Measurements from ENCODE around the gene TAGLN.
A peak's percentile ranks its signal among the peaks of the same experiment; 100 is the strongest.

TAGLN gene

DNA sequence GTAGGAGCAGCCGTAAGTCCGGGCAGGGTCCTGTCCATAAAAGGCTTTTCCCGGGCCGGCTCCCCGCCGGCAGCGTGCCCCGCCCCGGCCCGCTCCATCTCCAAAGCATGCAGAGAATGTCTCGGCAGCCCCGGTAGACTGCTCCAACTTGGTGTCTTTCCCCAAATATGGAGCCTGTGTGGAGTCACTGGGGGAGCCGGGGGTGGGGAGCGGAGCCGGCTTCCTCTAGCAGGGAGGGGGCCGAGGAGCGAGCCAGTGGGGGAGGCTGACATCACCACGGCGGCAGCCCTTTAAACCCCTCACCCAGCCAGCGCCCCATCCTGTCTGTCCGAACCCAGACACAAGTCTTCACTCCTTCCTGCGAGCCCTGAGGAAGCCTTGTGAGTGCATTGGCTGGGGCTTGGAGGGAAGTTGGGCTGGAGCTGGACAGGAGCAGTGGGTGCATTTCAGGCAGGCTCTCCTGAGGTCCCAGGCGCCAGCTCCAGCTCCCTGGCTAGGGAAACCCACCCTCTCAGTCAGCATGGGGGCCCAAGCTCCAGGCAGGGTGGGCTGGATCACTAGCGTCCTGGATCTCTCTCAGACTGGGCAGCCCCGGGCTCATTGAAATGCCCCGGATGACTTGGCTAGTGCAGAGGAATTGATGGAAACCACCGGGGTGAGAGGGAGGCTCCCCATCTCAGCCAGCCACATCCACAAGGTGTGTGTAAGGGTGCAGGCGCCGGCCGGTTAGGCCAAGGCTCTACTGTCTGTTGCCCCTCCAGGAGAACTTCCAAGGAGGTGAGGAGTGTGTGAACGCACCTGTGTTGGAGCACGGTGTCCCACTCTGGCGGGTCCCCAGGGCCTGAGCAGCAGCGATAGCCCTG is at the start of gene TAGLN:
Gene TAGLN, plus strand, starts transcription at position 318 of the 863 bp plus-strand sequence. CDS start 3,644 bp downstream, outside the sequence.
- DNase-seq: no peak

DNA sequence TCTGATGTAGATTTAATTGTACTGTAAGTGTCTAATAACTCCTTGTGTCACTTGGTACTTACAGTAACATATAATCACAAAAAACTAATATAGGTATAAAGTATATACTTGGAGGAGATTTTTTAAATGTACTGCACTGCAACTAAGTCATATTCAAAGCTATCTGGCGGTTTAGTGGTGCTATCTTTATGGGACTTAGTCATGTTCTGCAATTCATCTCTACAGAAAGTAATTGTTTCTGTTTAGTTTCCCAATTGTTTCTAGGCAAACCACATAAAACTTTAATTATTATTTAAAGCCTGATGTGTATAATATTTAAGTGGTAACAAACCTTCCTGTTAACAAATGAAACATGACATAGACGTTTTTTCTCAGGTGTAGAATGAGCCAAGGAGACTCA is 47.1 kb upstream of the TAGLN start:
- DNase-seq: no peak

- DNase-seq: no peak
These were observed 44.7 kb upstream of the TAGLN start for GRCh38 chr11:117154468-117154867.

DNA sequence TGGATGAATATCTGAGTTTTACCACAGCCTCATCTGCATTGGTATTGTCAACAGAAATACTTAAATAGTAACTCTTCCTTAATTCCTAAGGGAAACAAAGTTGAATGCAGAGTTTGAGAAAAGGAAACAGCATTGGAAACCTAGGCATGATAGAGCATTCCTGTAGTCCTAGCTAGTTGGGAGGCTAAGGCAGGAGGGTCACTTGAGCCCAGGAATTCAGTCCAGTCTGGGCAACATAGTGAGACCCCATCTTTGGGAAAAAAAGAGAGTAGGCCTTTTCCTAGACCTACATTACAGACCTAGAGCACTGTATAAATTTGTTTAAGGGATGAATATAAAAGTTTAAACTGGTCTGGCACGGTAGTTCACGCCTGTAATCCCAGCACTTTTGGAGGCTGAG is 41.7 kb upstream of the TAGLN start:
- no peak for DNase-seq

DNA sequence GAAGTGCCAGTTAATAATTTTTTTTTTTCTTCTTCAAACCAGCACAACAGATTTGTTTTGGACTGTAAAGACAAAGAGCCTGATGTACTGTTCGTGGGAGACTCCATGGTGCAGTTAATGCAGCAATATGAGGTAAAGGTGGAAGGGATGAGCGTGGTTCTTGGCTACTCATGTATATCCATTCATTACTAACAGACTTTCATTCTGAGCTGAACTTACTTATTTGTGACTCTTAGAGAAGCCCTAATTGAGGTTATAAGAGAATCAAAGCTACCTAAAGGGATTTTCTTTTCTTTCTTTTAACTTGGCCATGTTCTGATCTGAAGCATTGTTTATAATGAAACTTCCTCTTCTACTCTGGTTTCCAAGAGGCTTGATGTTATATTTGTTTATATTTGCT is 39.3 kb upstream of the TAGLN start:
- DNase-seq: no peak

DNA sequence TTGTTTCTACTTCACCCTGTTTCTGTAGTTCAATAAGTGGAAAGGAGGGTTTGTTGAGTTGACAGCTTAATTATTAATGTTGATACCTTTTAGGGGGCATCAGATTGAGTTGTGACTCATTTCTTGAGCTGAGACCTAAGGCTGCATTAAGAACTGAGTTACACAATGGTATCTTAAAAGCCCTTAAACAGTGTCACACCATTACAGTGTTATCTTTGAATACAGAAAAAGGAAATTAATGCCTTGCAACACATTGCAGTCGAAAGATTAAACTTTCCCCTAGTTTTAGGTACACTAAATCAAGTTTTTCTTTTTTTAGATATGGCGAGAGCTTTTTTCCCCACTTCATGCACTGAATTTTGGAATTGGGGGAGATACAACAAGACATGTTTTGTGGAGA is 38.3 kb upstream of the TAGLN start:
- no peak for DNase-seq

GRCh38 chr11:117166491-117166890 is 32.7 kb upstream of the TAGLN start:
- no peak for DNase-seq

- no peak for DNase-seq
These were observed 29.4 kb upstream of the TAGLN start for GRCh38 chr11:117169736-117170135.

DNA sequence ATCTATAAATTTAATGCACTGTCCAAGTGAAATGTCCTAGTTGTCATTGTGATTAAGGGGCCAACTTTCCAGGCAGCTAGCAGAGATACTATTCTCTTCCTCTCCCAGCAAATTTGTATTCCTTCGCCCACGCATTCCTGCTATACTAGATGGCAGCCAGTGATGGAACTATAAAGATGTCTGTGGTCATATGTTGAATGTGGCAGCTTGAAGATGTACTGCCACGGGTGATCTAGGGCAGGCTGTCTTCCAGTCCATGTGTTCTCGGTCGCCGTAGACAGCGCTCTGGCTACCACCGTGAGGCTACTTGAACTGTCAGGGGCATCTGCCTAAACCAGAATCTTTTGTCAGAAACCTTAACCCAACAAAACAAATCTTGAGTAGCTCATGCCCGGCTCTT is 29.0 kb upstream of the TAGLN start:
- DNase-seq: no peak

DNA sequence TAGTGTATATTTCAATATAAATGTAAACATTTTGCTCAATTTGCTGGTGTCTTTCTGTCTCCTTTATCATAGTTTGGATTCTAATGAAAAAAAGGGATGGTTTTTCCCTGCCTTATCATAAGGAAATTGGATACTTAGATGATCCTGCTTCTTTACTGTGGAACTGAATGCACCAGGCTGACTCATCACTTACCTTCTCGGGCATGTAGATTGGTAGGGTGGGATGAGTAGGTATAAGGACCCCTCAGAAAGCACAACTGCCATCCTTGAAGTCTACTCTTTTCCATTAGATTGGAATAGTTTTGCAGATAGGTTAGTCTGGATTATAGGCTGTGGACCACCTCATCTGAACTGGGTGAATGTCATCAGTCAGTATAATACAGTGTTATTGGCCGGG is 28.2 kb upstream of the TAGLN start:
- DNase-seq: no peak

DNA sequence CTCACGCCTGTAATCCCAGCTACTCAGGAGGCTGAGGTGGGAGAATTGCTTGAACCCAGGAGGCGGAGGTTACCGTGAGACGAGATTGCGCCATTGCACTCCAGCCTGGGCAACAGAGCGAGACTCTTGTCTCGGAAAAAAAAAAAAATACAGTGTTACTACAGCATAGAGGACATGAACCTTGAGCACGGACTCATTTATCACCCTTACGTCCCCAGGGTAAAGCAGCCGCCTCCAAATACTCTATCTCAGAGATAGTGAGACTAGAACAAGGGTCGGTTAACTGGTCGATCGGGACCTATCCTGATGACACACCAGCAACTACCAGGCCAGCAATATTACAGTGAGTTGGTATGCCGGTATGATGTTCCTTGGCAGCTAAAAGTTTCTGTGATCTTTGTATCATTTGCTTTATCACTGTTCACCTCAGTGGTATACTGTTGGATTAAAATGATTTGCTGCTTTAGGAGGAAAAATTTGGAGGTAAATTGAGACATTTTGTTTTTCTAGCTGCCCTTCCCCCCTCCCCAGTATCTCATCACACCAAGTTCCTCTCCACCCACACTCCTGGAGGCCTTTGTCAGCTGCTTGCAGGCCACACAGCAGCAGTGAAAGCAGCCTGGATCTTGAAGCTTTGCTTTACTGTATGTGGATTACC is 27.6 kb upstream of the TAGLN start:
- DNase-seq: no peak

GRCh38 chr11:117172724-117173421 is 26.3 kb upstream of the TAGLN start:
- no peak for DNase-seq

DNA sequence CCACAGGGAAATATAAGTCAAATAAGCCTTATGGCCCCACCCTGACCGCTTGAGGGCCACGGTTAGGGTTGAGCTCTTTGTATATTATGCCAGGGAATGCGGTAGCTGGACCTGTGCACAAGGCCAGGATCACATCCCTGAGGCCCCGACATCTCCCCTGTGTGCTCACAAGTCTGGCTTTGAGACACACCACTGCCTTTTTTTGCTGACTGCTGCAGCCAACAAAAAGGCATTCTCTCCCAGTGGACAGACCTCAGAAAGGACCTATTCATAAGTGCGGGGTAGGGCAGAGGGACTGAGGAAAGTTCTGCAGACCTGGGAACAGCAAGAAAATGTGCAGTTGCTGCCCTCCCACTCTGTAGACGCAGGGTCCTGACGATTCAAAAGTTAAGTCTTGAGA is 24.1 kb upstream of the TAGLN start:
- DNase-seq: no peak

DNA sequence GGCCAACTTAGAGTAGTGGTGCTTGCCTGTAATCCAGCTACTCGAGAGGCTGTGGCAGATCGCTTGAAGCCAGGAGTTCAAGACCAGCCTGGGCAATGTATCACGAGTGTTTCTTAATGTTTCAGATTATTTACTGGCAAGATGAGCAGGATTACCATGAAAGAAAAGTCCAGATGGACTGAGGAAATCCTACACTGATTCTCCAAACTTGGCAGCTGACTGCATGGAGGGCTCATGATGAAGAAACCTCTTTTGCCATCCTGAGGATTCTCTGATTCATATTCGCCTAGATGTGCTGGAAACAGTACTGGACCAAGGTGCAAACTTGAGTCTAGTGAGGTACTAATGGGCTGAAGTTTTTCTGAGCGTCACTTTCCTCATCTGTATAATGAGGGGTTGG is 23.4 kb upstream of the TAGLN start:
- no peak for DNase-seq

DNA sequence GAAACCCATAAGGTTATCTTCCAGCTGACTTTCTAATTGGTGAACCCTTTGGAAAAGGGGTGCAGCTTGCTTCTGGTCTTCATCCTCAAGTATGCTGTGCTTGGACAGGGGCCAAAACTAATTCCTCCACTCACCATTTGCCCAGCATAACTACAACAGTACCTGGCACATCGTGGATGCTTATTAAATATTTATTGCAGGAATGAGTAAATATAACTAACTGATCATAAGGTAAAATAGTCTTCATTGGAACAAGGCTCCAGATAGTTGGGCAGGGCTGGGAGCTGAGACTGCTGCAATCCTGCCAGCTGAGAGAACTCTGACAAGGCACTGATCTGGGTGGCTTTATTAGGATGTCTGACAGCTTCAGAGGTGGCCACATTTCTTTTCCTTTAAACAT is 23.0 kb upstream of the TAGLN start:
- no peak for DNase-seq

- DNase-seq: no peak
These were observed 21.5 kb upstream of the TAGLN start for GRCh38 chr11:117177534-117178209.

DNA sequence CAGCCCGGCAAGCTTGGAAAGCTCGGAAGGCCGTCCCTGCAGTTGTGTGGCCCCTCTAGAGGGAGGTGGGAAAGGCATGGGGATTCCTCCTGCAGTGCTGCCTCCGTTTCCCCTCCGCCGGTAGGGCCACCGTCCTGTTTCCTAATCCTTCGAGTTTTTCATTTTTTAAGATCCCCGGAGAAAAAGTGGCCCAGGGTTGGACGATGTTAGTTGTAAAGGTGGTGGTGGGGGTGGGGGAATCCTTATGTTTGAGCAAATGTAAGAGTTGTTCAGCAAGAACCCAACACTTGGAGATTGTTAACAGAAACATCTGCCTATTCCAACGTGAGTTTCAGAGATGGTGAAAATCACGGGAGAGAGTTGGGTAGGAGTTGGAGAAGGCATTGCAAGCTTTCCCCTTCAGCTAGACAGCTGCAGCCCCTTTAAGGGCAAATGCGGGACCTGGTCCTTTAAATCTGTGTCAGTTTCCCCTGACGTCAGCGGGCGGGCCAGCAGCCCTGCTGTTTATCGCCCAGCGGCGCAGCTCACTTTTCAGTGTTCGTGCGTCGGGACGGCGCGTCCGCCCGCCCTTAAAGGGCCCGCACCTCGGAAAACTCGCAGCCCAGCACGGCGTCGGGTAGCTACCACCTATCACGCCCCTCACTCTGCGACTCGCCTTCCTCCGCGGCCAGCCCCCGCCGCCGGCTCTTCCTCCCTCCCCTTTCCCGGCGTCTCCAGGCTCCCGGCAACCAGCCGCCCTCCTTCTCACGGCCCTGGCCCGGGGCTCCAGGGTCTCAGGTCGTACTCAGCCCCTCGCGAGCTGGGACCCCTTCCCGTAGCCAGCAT is 20.7 kb upstream of the TAGLN start, which contains the start of gene SIDT2:
Gene SIDT2, plus strand, starts transcription at position 534 of the 825 bp plus-strand sequence. CDS start 521 bp downstream, outside the sequence.
- peak; percentile 88 to 92 for DNase-seq

GRCh38 chr11:117179048-117179999 is 19.8 kb upstream of the TAGLN start:
- peak; percentile 45 to 53 for DNase-seq

GRCh38 chr11:117180020-117180419 is 19.1 kb upstream of the TAGLN start:
- DNase-seq: peak in 1 of 2 experiments; percentile 3

DNA sequence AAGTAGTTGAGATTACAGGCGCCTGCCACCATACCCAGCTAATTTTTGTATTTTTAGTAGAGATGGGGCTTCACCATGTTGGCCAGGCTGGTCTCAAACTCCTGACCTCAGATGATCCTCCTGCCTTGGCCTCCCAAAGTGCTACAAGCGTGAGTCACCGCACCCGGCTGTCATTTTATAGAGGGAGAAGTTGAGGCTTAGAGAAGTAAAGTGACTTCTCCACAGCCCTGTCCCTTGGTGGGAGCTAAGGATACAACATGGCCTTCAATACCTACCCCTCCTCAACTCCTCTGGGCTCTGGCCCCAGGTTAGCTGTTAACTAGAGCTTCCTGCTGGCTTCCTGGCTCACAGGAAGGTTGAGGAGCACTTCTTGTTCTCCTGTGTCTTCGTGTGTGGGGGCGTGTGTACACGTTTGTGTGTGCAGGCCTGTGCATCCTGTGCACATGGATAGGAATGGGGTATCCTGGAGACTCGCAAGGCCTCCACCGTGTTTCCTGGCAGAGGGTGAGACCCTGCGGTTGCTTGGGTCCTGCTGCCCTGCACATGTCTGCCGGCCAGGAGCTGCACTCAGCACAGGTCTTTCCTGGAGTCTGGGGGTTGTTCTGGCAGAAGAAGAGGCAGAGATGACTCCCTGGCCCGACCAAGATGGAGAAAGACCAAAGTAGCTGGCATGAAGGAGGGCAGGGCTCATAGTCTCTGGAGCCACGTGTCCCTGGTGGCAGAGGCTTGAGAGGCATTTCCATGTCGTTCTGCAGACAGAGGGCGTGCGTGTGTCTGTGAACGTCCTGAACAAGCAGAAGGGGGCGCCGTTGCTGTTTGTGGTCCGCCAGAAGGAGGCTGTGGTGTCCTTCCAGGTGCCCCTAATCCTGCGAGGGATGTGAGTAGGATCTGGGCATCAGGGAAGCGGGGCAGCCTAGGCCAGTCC is 18.2 kb upstream of the TAGLN start:
- DNase-seq: peak; percentile 66 to 75

Data from activated CD4-positive, alpha-beta T cell treated with anti-CD3 and anti-CD28 coated beads, Interleukin-2, amount 50 U/mL, for 48 hours (primary cell).